NCI-H748 (cell line): Measurements from ENCODE around the gene THBS3.
"Not testable (repeated sequence)": the region's sequence is repeated elsewhere in the genome, so short reads cannot be mapped to it uniquely, and the experiment has no call there.

Experiments
- DNase-seq: peaks from one replicate; lab custom pipeline; 2025; ENCODE audit not compliant: unreplicated experiment; lab: John Stamatoyannopoulos, UW

Gene THBS3

DNA sequence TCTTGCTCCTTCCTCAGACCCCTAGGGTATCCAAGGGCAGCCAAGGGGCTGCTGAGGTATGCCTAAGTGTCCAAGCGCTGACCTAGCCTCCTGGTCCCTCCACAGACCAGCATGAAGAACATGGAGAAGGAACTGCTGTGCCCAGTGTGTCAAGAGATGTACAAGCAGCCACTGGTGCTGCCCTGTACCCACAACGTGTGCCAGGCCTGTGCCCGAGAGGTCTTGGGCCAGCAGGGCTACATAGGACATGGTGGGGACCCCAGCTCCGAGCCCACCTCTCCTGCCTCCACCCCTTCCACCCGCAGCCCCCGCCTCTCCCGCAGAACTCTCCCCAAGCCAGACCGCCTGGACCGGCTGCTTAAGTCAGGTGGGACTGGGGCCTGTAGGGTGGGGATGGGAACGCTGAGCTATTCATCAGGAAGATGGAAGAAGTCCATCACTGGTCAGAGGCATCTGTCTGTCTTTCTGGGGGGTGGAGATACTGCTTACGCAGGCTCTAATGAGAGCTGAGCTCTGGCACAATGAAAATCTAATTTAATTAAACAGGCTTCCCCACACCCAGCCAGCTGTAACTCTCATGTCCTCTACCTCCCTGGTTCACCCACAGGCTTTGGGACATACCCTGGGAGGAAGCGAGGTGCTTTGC lies 32.3 kb downstream of the THBS3 start:
- no peak for DNase-seq

DNA sequence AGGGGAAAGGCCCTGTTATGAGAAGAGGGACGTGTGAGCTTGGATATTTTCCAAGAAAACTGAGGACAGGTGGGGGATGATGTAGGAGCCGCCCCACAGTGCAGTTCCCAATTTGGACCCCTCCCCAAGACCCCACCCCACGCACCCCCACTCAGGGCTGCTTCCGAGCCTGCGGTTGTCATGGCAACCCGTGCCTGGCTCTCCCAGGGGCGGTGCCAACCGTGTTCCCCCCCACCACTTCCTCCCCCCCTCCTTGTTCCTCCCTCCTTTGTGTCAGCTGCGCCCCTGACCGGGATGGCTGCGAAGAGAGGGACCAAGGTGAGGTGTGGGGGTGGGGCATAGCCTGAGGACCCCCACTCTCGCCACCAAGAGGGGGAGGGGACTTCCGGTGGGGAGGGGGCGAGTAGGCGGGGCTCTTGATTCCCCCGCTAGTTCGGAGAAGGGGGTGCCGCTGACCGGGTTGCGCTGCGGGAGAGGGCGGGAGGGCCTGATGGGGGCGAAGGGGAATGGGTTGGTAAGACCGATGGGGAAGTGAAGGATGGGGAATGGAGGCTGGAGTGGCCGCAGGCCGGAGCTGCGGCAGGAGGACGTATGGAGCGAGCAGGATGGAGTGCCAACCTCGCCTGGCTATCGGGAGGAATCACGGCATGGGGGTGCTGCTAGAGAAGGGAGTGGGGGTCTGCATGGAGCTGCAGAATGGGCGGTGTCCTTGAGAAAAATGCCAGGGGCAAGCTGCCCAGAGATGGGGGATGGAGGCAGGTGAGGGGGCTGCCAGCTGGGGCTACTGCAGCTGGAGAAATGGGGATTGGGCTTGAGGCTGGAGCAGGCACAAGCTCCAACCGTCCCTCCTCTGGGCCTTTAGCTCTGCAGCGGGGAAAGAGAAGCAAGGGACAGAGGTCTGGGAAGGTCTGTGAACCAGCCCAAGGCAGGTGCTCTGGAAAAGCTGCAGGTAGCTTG lies 33.1 kb downstream of the THBS3 start:
- peak; percentile 92 for DNase-seq

DNA sequence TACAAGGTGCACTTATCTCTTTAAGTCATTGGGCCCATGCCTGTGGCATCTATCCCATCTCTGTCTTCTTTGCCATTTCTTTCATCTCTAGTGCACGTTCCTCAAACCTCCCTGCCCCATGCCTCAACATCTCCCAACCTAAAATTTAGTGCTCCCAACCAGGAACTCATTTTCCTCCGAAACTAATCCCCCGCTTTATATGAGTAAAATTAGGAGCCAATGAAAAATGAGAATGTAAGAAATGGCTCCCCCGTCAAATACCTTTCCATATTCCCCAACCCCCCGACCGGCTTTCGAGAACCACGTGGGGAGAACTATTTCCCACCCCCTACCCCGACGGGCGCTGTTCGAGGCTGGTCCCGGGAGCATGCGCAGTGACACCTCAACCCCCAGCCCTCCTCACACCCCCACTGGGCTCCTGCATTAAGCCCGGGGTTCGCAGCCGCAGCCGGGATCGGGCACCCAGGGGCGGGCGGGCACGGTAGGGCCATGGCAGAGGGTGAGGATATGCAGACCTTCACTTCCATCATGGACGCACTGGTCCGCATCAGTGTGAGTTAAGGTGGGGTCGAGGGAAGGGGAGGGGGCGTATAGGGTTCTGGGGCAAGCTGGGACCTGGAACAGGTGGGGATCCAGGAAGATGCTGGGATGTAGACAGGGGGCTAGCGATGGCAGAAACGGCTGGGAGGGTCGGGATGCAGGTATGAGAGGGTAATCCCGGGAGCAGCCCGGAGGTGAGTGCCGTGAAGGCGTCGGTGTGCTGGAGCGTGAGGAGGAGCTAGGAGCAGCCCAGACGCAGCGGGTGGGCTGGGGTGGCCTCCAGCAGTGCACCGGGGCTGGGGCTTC lies 34.0 kb downstream of the THBS3 start, which contains the start of gene TRIM46:
TRIM46 (plus strand) TSS at position 372 of the 846 bp plus-strand sequence; CDS start at position 490, 118 bp downstream.
- peak; percentile 73 for DNase-seq

DNA sequence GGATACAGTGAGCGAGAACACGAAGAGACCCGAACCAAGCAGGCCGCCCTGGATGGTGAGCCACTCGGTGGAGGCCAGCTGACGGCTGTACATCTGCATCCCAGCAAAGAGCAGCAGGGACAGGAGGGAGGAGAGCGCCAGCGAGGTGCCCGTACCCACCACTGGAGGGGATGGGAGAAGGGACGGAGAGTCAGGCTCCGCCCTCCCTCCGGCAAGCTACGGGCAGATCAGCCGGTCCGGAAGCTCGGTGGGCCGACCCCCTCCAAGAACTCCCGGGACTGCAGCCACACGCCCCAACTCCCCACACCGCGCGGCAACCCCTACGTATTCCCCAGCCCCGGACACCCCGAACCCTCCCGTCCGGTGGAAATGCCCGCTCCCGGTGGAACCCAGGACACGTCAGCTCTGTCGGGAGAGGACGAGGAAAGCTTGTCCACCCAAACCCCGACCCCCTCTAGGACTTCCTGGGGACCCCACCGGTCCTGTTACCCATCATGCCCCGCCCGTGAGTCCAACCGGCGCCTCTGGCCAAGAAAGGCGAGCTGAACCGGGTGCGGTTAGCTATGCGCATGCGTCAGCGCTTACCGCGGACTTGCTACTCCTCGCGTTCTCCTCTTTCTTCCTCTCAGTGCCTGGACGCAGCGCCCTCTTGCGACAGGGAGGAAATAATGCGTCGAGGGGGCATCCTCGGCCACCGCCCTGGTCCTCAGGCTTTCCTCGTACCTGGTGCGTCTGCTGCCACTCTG lies 34.8 kb downstream of the THBS3 start, which contains the start of gene KRTCAP2:
KRTCAP2 (minus strand) TSS at position 573 of the 746 bp plus-strand sequence; CDS start at position 493, 80 bp downstream.
- peak; percentile 97 for DNase-seq

DNA sequence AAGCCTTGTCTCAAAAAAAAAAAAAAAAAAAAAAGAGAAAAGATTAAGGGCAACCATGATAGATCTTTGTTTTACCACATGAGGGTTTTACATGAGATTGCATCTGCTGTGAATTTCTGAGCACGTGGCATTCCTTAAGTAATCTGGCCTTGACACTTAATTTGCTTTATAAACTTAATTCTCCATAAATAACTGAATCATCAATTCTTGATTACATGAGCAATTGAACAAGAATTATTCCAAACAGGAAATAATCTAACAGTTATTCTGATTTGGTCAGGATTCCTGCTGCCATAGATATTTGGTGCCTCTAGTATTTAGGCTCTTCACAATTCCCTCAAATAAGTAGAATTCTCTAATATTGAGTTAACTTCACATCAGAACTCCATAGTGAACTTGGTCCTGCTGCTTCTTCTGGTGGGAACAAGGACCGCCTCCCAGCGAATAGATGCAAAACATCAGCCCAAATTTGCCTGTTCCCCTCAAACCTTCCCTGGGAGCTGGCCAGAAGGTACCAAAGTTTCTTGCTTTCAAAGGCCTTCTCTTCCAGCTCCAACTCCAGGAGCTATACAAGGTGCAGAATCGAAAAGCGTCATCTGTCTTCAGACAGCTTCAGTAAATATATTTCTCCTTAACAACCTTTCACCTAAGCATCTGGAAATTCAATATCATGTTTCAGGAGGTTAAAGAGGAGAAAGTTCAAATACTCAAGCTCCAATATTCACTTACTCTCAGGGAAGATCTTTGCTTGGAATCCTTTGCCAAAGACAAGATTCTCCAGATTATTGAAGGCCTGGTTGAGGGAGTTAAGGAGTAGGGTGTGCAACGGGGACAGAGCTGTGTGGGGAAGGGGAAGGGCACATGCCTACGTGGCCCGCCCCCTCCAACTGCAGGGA lies 35.6 kb downstream of the THBS3 start:
- DNase-seq, result no peak

DNA sequence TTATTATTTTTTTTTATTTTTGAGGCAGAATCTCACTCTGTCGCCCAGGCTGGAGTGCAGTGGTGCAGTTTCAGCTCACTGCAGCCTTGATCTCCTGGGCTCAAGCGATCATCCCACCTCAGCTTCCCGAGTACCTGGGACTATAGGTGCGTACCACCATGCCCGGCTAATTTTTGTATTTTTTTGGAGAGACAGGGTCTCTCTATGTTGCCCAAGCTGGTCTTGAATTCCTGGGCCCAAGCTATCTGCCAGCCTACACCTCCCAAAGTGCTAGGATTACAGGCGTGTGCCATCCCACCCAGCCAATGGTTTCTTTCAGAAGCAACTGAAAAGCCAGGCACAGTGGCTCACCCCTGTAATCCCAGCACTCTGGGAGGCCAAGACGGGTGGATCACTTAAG lies 36.9 kb downstream of the THBS3 start:
- no peak for DNase-seq

DNA sequence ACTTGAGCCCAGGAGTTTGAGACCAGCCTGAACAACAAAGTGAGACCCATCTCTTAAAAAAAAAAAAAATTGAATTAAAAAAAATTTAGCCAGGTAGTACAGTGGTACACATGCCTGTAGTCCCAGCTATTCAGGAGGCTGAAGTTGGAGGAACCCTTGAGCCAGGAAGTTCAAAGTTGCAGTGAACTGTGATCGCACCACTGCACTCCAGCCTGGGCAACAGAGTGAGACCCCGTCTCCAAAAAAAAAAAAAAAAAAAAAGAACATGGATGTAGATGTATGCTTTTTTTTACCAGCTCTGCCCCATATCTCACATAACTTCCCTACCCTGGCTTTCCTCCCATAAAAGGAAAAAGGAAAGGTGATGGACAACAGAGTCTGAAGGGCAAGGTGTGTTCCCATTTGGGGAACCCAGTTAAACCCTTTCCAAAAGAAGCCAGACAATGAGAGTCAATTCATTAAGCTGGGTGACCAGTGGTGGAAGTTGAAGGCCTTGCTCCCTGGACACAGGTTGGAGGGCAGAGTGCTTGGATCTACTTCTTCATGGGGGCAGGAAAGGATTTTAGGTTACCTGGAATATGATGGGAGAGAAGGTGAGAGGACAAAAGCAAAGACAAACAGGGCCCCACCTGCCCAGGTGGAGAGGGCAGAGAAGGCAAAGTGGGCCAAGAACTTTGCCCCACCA lies 37.5 kb downstream of the THBS3 start:
- no peak for DNase-seq

DNA sequence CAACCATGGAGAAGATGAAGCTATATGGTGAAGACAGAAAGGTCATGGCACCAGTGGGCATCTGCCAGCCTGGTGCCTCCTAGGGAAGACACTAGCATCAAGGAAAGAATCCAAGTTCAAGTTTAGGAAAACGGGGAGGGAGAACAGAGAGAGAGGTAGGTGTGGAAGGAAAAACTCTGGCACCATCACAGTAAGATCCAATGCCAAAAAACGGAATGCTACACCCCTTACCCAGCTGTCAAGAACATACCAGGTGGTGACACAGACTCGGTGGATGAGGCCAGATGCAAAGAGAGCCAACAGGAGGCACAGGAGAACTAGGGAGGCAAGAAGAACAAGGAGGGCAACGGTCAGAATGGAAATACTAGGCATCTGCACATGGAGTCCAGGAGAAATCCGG lies 38.2 kb downstream of the THBS3 start:
- no peak for DNase-seq

DNA sequence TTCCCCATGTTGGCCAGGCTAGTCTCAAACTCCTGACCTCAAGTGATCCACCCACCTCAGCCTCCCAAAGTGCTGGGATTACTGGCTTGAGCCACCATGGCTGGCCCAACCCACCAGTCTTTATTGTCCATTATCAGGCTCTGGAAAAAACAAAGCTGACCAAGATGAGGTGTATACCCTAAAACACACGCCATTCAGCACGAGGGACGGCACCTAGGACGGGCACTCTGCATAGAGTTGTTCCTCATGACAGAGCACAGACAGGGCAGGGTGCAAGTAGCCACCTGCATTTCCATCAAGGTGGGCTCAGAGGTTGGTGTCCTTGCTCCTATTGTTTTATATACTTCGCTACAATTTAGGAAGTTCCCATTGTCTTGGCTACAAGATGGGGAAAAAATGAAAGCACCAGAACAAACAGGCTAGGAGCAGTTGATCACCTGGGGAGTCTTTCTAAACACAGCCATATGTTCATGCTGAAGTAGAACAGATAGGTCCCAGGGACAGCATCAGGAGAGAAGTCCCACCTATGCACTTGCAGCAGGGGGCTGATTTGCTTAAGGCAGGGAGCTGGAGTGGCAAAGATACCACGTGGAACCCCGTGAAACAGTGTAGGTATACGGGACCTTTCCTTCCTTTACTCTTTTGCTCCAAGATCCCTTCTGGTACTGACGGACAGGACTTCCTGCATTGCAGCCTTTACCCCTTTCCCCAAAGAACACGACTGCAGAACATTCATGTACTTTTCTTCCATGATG lies 39.1 kb downstream of the THBS3 start:
- DNase-seq, result no peak

DNA sequence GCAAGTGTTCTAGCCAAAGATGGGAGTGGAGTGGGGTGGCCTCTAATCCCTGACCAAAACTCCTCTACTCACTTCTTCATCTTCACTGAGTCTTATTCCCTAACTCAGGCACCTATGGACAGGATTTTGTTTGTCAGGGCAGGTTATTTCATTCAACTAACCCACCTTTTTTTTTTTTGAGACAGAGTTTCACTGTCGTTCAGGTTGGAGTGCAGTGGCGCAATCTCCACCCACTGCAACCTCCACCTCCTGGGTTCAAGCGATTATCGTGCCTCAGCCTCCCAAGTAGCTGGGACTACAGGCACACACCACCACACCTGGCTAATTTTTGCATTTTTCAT lies 39.6 kb downstream of the THBS3 start:
- DNase-seq, result not testable (repeated sequence)

DNA sequence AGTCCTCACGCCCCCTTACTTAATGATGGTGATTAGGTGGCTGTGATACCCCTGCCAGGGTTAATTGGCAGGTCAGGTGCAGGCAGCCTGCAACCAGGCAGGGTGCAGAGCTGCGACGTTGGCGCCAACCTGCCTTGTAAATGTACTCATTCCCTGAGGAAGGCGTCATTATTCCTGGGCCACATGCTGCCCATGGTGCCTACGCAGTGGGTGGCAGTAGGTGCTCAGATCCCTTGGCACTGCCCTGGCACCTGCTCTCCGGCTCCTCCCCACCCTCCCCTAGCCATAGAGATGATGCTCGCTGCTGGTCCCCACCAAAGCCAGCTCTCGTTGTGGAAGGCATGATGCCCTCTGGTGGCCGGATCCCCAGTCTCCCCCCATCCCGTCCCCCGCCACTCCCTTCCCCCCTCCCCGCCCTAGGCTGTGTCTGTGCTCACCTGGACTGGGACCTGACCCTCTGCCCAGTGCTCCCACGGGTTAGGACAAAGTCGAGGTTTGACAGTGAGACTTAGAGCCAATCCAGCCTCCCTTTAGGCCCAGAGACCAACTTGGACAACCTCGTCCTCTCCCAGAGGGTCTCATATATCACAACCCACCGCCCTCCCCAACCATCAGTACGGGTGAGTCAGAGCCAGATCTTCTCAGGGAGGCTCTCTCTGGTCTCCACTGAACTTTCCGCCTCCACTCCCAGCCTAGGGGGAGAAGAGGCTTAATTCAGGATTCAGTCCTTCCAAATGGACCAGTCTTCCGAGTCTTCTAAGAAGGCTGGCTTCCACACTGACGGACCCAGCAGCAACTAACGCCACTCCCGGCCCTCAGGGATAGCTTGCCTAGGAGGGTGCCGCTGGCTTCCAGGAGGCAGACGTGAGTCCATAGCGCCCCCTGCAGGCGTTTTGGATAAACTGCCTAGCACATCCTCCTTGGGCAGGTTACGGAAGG lies 40.3 kb downstream of the THBS3 start:
- DNase-seq, result peak; percentile 92

DNA sequence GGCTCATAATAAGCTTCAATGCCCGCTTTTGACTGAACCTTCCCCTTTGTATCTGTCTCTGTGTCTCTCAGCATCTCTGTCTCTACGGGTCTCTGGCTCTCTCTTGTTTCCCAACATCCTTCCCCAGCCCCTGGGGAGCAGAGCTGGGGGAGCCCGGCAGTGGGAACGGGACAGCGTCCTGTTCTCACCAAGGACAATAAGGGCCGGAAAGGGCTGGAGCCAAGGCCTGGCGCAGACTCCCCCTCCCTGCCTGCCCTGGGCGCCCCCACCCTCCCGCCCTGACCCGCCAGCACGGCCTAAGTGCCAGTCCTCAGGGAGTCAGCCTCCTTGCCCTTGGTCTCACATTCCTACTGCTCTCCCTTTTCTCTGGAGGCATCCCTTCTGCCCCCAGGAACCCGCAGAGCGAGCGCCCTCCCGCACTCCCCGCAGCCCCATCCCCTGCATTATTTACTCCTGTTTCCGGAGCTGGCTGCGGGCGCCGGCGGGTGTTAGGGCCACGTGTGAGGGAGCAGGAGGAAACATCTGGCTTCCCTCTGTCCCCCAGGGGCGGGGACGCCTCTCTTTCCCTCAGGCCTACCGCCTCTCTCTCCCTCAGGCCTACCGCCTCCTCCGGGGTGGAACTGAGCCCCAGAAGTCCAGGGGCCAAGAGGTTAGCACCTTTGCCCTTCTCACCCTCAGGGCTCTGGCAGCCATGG lies 41.1 kb downstream of the THBS3 start:
- no peak for DNase-seq

DNA sequence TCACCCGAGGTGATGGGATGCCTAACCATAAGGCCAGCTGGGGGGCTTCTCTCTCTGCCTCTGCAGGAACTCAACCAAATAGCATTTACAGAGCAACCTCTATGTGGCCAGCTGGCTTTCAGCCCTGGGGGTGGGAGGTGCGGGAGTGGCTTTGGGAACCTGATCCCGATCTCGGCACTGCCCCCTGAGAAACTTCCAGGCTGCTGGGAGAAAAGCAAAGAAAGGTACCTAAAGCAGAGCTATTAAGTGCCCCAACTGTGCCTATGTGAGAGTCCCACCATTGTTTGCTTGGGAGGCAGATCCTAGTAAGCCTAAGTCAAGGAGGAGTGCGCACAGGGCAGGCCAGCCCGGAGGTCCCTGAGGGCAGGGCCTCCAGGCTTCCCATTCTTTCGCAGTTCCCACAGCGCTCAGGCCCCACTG lies 41.6 kb downstream of the THBS3 start:
- no peak for DNase-seq

DNA sequence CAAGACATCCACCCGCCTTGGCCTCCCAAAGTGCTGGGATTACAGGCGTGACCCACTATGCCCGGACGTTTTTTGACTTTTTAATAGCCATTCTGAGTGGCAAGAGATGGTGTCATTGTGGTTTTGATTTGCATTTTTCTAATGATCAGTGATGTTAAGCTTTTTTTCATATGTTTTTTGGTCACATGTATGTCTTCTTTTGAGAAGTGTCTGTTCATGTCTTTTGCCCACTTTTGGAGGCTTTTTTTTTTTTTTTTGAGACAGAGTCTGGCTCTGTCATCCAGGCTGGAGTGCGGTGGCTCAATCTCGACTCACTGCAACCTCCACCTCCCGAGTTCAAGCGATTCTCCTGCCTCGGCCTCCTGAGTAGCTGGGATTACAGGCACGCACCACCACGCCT lies 43.1 kb downstream of the THBS3 start:
- DNase-seq, result not testable (repeated sequence)

DNA sequence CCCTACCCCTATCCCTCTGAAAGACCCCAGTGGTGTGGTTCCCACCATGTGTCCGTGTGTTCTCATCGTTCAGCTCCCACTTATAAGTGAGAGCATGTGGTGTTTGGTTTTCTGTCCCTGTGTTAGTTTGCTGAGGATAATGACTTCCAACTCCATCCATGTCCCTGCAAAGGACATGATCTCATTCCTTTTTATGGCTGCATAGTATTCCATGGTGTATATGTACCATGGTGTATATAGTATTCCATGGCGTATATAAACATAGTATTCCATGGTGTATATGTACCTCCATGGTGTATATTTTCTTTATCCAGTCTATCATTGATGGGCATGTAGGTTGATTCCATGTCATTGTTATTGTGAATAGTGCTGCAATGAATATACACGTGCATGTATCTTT lies 43.9 kb downstream of the THBS3 start:
- not testable (repeated sequence) for DNase-seq

DNA sequence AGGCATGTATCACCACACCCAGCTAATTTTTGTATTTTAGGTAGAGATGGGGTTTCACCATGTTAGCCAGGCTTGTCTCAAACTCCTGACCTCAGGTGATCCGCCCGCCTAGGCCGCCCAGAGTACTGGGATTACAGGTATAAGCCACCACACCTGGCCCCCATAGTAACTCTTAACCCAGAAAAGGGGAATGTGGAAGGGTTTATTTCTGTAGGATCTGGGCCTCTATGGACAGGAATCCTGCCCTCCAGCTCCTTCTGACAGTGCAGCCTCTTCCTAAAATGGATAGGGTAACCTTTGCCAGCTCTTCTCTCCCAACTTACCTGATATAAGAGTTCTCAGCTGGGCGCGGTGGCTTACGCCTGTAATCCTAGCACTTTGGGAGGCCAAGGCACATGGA lies 45.1 kb downstream of the THBS3 start:
- not testable (repeated sequence) for DNase-seq
